Vagina (tissue), 2 donors: ENCODE data around the gene LRRC45. TPM values are rescaled to one million over a fixed set of nuclear protein-coding genes. Genes with fewer than 3 reads are reported as not detected.

Experiments used
- DNase-seq, 2 donors: peaks; one replicate each; pipeline ENCODE4 v3.0.0-alpha.2; 2017; ENCODE audit errors: extremely low spot score in 2 of 2
- H3K27ac ChIP-seq: fragments of 200-600 bp; sonication (generic); one replicate; pipeline ENCODE4 v1.5.1; 2019
- H3K27me3 ChIP-seq: fragments of 200-600 bp; sonication (generic); one replicate; pipeline ENCODE4 v1.5.1; 2019
- H3K36me3 ChIP-seq, 2 donors: fragments of 200-600 bp; sonication (generic); one replicate each; pipeline ENCODE4 v1.5.1; 2017 to 2019
- H3K4me1 ChIP-seq: fragments of 200-600 bp; sonication (generic); one replicate; pipeline ENCODE4 v1.5.1; 2019
- H3K4me3 ChIP-seq, 2 donors: fragments of 200-600 bp; sonication (generic); 1 replicate in 1 of 2; 2 replicates in 1 of 2; pipeline ENCODE4 v1.5.1; 2016 to 2019
- H3K9me3 ChIP-seq: fragments of 200-600 bp; sonication (generic); one replicate; pipeline ENCODE4 v1.5.1; 2019
- CTCF ChIP-seq, 3 experiments: fragments of 450-650 bp in 2 of 3; fragments of 200-600 bp in 1 of 3; sonication (generic) in 1 of 3; IDR thresholded peaks; one replicate each; pipeline ENCODE4 v1.5.1; 2017 to 2019; ENCODE audit warnings: antibody characterized with exemption in 3 of 3, mild to moderate bottlenecking in 2 of 3, moderate library complexity in 2 of 3
- POLR2A ChIP-seq, 2 donors: fragments of 450-650 bp; IDR thresholded peaks; one replicate each; pipeline ENCODE4 v1.6.1; 2017; ENCODE audit warnings: antibody characterized with exemption in 2 of 2, mild to moderate bottlenecking in 2 of 2, moderate library complexity in 2 of 2
- POLR2AphosphoS5 ChIP-seq, 2 donors: sonication (generic); formaldehyde crosslinking; IDR thresholded peaks; one replicate each; pipeline ENCODE4 v1.9.0; 2017; ENCODE audit warnings: antibody characterized with exemption in 2 of 2, mild to moderate bottlenecking in 2 of 2, low read depth in 1 of 2; ENCODE audit not compliant: insufficient read depth in 1 of 2
- intact Hi-C: fragments of 100-400 bp; cut with DNase I; formaldehyde crosslinking; loops from one replicate; pipeline ENCODE4 v1.15.1; 2023
- total RNA-seq: library from RNA; depleted of rRNA; stranded (reverse); fragments of >200 nt; gene quantifications from one replicate; pipeline ENCODE4 v1.2.3, GENCODE V29; 2016

The LRRC45 gene
- total RNA-seq, 1 donor from 2014 or later, result 14.0 TPM

GRCh38 chr17:81991684-81992305 is 31.3 kb upstream of the LRRC45 start:
- Histone ChIP-seq H3K27me3 (no peaks in the 10 kb centered on the region), H3K4me3 (peak overlapping the region in 1 of 2 donors; percentile 8), H3K36me3 (no peaks in the 10 kb centered on the region), H3K4me1 (peaks cover 30% of the 10 kb centered on the region), H3K9me3 (no peaks in the 10 kb centered on the region), H3K27ac (peak overlapping the region; percentile 61)
- TF ChIP-seq POLR2A (IDR thresholded peaks at IDR 0.05), result no peak
- TF ChIP-seq POLR2AphosphoS5 (IDR thresholded peaks at IDR 0.05; ENCODE audit: insufficient read depth in 1 of 2, low read depth in 1 of 2), result peak in 1 of 2 donors; percentile 52
- intact Hi-C loops, result no loop called here
- DNase-seq, result no peak

DNA sequence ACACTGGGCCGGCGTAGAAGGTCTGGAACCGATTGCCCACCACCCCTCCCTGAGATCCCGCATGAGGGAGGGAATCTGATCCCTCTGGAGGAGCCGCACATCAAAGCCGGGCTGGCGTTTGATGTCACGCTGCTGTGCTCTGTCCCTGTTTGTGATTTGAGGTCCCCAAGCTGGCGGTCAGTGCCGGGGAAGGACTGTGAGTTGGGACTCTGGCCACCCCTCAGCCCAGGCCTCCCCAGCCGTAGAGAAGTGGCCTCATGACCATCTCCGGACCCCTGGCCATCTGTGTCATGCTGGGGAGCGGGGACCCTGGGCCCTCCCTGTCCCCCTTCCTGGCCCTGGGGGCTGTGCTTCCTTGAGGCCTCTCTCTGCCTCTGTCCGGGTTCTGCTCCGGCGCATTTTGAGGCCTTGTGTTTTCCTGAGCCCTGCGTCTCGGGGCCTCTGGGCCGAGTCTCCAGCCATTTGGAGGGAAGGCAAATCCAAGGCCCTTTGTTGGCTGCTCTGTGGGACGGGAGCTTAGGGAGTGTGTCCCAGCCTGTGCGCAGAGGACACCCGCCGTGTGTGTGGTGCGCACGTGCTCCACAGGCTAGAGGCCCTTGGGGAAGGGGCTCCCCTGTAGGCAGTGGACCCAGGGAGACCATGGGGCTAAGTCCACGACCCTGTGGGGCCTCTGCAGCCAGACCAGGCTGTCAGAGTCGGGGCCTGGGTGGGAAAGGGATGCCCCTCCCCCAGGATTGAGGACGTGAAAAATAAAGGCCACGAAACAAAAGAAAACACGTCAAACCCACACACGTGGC is 30.6 kb upstream of the LRRC45 start:
- Histone ChIP-seq H3K4me3 (peak overlapping the region in 1 of 2 donors; percentile 8), H3K27ac (peak overlapping the region; percentile 61), H3K27me3 (no peaks in the 10 kb centered on the region), H3K9me3 (no peaks in the 10 kb centered on the region), H3K4me1 (peaks cover 30% of the 10 kb centered on the region), H3K36me3 (no peaks in the 10 kb centered on the region)
- TF ChIP-seq POLR2A (IDR thresholded peaks at IDR 0.05), result no peak
- no peak for TF ChIP-seq CTCF (IDR thresholded peaks at IDR 0.05)
- no peak for TF ChIP-seq POLR2AphosphoS5 (IDR thresholded peaks at IDR 0.05; ENCODE audit: insufficient read depth in 1 of 2, low read depth in 1 of 2)
- intact Hi-C loops, result no loop called here
- DNase-seq, result no peak

- intact Hi-C loops, result loop anchor here (1.0 kb wide), 1 partner anchor 23 kb away; no protein-coding TSS in a partner anchor
- no peak for DNase-seq
- no peak overlapping the region for H3K4me3 ChIP-seq
- H3K27ac ChIP-seq, result no peak overlapping the region
- H3K4me1 ChIP-seq, result peaks cover 30% of the 10 kb centered on the region
- TF ChIP-seq POLR2AphosphoS5 (IDR thresholded peaks at IDR 0.05; ENCODE audit: insufficient read depth in 1 of 2, low read depth in 1 of 2), result no peak
- no peak for TF ChIP-seq CTCF (IDR thresholded peaks at IDR 0.05)
- no peak for TF ChIP-seq POLR2A (IDR thresholded peaks at IDR 0.05)
- no peaks in the 10 kb centered on the region for H3K9me3 ChIP-seq
- H3K27me3 ChIP-seq, result no peaks in the 10 kb centered on the region
- no peaks in the 10 kb centered on the region for H3K36me3 ChIP-seq
These were observed 29.1 kb upstream of the LRRC45 start for GRCh38 chr17:81993729-81994592.

DNA sequence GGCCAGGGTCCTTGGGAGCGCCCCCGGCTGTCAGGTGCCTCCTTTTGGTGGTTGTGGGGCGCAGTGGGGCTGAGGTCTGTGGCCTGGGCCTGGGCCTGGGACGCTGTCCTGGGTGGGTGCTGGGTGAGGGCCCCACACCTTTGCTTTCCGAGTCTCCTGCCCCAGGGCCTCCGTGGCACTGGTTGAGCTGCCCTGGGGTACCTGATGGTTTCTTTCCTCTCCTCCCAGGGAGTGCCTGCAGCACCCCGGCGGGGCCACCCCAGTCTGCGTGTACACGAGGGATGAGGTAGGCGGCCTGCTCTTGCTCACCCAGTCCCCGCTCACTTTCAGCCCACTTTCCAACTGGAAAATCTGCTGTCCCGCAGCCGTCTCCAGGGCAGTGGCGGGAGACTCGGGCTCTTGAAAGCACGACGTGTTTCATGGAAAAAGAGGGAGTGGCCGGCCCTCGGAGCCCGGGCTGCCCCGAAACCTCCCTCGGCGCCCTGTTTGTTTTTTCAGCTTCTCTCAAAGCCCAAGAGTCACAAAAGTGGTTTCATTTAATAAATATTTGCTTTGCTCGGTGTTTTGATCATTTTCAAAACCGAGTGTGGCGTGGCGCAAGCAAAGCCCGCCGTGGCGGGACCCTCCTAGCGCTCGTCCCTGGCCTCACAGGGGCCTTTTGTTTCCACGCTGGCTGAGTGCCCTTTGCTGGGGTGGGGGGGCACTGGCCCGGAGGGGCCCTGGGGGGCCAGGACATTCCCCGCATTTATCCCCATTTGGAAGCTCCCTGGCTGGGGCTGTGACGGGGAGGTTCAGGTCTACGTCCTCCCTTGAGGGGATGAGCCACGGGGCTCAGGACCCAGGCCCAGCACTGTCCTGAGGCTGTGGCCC is 28.3 kb upstream of the LRRC45 start:
- Histone ChIP-seq H3K36me3 (no peaks in the 10 kb centered on the region), H3K27me3 (no peaks in the 10 kb centered on the region), H3K27ac (no peak overlapping the region), H3K4me3 (no peak overlapping the region), H3K4me1 (peaks cover 30% of the 10 kb centered on the region), H3K9me3 (no peaks in the 10 kb centered on the region)
- intact Hi-C loops, result loop anchor here (1.0 kb wide), 1 partner anchor 24 kb away; no protein-coding TSS in a partner anchor
- DNase-seq, result no peak
- TF ChIP-seq POLR2AphosphoS5 (IDR thresholded peaks at IDR 0.05; ENCODE audit: insufficient read depth in 1 of 2, low read depth in 1 of 2), result no peak
- no peak for TF ChIP-seq POLR2A (IDR thresholded peaks at IDR 0.05)
- TF ChIP-seq CTCF (IDR thresholded peaks at IDR 0.05), result no peak
